MM.1S (cell line): ENCODE data around the gene SLC6A7.

ENCODE experiments used
- CTCF ChIP-seq: fragments of 300-600 bp; sonication (generic); IDR thresholded peaks from 2 replicates; pipeline ENCODE4 v1.5.1; 2016; ENCODE audit warnings: antibody characterized with exemption, low read length, mixed read lengths
- EZH2 ChIP-seq: fragments of 300-600 bp; sonication (generic); optimal IDR thresholded peaks from 2 replicates; pipeline ENCODE3; 2017; ENCODE audit warnings: low read depth, mild to moderate bottlenecking, antibody characterized with exemption, low read length, mixed read lengths

GRCh38 chr5:150148117-150148927 lies 41.5 kb upstream of the SLC6A7 start:
- TF ChIP-seq CTCF, result no peak
- TF ChIP-seq EZH2, result no peak
